ENCODE results near the gene DAB1. TPM values are rescaled to one million over a fixed set of nuclear protein-coding genes. Genes with fewer than 3 reads are reported as not detected.
A peak's percentile ranks its signal among the peaks of the same experiment; 100 is the strongest.

The DAB1 gene
- polyA plus RNA-seq, 6 donors from 2014 or later = 0.11 TPM; not detected in 5

GRCh38 chr1:57134803-57135202 lies 289.1 kb downstream of the DAB1 start:
- ATAC-seq (ENCODE audit: low read depth in 2 of 2) (no peak), DNase-seq (no peak)
- H3K4me3 Mint-ChIP-seq = no peak overlapping the region
- no peaks in the 10 kb centered on the region for H3K4me1 Mint-ChIP-seq
- H3K27me3 Mint-ChIP-seq = peaks cover 0 to 7% (median 0%) of the 10 kb centered on the region in 3 donors
- no peak overlapping the region for H3K27ac Mint-ChIP-seq
- peaks cover 0 to 3% (median 0%) of the 10 kb centered on the region in 7 donors for H3K9me3 Mint-ChIP-seq
- no peaks in the 10 kb centered on the region for H3K36me3 Mint-ChIP-seq

GRCh38 chr1:57133686-57134085 lies 290.2 kb downstream of the DAB1 start:
- H3K4me1 Mint-ChIP-seq = no peaks in the 10 kb centered on the region
- H3K9me3 Mint-ChIP-seq = peaks cover 0 to 3% (median 0%) of the 10 kb centered on the region in 7 donors
- H3K27ac Mint-ChIP-seq = no peak overlapping the region
- no peak overlapping the region for H3K4me3 Mint-ChIP-seq
- H3K27me3 Mint-ChIP-seq = peaks cover 0 to 4% (median 0%) of the 10 kb centered on the region in 3 donors
- ATAC-seq (ENCODE audit: low read depth in 2 of 2) = no peak
- no peaks in the 10 kb centered on the region for H3K36me3 Mint-ChIP-seq
- DNase-seq = no peak

GRCh38 chr1:57132993-57133622 lies 290.8 kb downstream of the DAB1 start:
- no peak for ATAC-seq (ENCODE audit: low read depth in 2 of 2)
- Mint-ChIP-seq H3K27me3 (no peaks in the 10 kb centered on the region), H3K4me1 (no peaks in the 10 kb centered on the region), H3K27ac (no peak overlapping the region), H3K36me3 (no peaks in the 10 kb centered on the region), H3K4me3 (no peak overlapping the region), H3K9me3 (peaks cover 0 to 3% (median 0%) of the 10 kb centered on the region in 7 donors)
- DNase-seq = no peak

- Mint-ChIP-seq H3K9me3 (peaks cover 0 to 5% (median 0%) of the 10 kb centered on the region in 7 donors), H3K4me1 (no peaks in the 10 kb centered on the region), H3K36me3 (no peaks in the 10 kb centered on the region), H3K27ac (no peak overlapping the region), H3K27me3 (no peaks in the 10 kb centered on the region), H3K4me3 (no peak overlapping the region)
- ATAC-seq (ENCODE audit: low read depth in 2 of 2) = no peak
- DNase-seq = no peak
Measured at GRCh38 chr1:57131701-57132394, 292.0 kb downstream of the DAB1 start.

GRCh38 chr1:57131257-57131656 lies 292.6 kb downstream of the DAB1 start:
- Mint-ChIP-seq H3K27me3 (no peaks in the 10 kb centered on the region), H3K27ac (no peak overlapping the region), H3K9me3 (peaks cover 0 to 5% (median 0%) of the 10 kb centered on the region in 7 donors), H3K4me1 (no peaks in the 10 kb centered on the region), H3K36me3 (no peaks in the 10 kb centered on the region), H3K4me3 (no peak overlapping the region)
- DNase-seq (no peak), ATAC-seq (ENCODE audit: low read depth in 2 of 2) (no peak)

- Mint-ChIP-seq H3K4me1 (no peaks in the 10 kb centered on the region), H3K9me3 (peaks cover 0 to 5% (median 0%) of the 10 kb centered on the region in 7 donors), H3K27ac (no peak overlapping the region), H3K27me3 (no peaks in the 10 kb centered on the region), H3K36me3 (no peaks in the 10 kb centered on the region), H3K4me3 (no peak overlapping the region)
- ATAC-seq (ENCODE audit: low read depth in 2 of 2) (no peak), DNase-seq (no peak)
Measured at GRCh38 chr1:57129865-57130264, 294.0 kb downstream of the DAB1 start.

- no peaks in the 10 kb centered on the region for H3K36me3 Mint-ChIP-seq
- no peak overlapping the region for H3K27ac Mint-ChIP-seq
- peak overlapping the region in 1 of 8 donors; percentile 18 for H3K4me3 Mint-ChIP-seq
- peaks cover 0 to 5% (median 0%) of the 10 kb centered on the region in 7 donors for H3K9me3 Mint-ChIP-seq
- no peaks in the 10 kb centered on the region for H3K4me1 Mint-ChIP-seq
- no peak for DNase-seq
- no peaks in the 10 kb centered on the region for H3K27me3 Mint-ChIP-seq
- no peak for ATAC-seq (ENCODE audit: low read depth in 2 of 2)
Measured at GRCh38 chr1:57127976-57128375, 295.9 kb downstream of the DAB1 start.

GRCh38 chr1:57124768-57125446 lies 299.0 kb downstream of the DAB1 start:
- Mint-ChIP-seq H3K36me3 (no peaks in the 10 kb centered on the region), H3K4me1 (no peaks in the 10 kb centered on the region), H3K4me3 (no peak overlapping the region), H3K9me3 (peaks cover 0 to 9% (median 0%) of the 10 kb centered on the region in 7 donors), H3K27ac (no peak overlapping the region), H3K27me3 (no peaks in the 10 kb centered on the region)
- no peak for DNase-seq
- no peak for ATAC-seq (ENCODE audit: low read depth in 2 of 2)

- H3K27ac Mint-ChIP-seq = no peak overlapping the region
- no peaks in the 10 kb centered on the region for H3K4me1 Mint-ChIP-seq
- no peak overlapping the region for H3K4me3 Mint-ChIP-seq
- peaks cover 0 to 9% (median 0%) of the 10 kb centered on the region in 7 donors for H3K9me3 Mint-ChIP-seq
- DNase-seq (no peak), ATAC-seq (ENCODE audit: low read depth in 2 of 2) (no peak)
- no peaks in the 10 kb centered on the region for H3K36me3 Mint-ChIP-seq
- no peaks in the 10 kb centered on the region for H3K27me3 Mint-ChIP-seq
Measured at GRCh38 chr1:57124170-57124569, 299.7 kb downstream of the DAB1 start.

- Mint-ChIP-seq H3K4me1 (no peaks in the 10 kb centered on the region), H3K9me3 (peaks cover 0 to 9% (median 2%) of the 10 kb centered on the region in 7 donors), H3K36me3 (no peaks in the 10 kb centered on the region), H3K4me3 (no peak overlapping the region), H3K27me3 (peaks cover 0 to 4% (median 0%) of the 10 kb centered on the region in 3 donors), H3K27ac (no peak overlapping the region)
- no peak for ATAC-seq (ENCODE audit: low read depth in 2 of 2)
- no peak for DNase-seq
Measured at GRCh38 chr1:57122031-57122430, 301.8 kb downstream of the DAB1 start.

GRCh38 chr1:57118948-57119603 lies 304.8 kb downstream of the DAB1 start:
- Mint-ChIP-seq H3K4me3 (no peak overlapping the region), H3K36me3 (no peaks in the 10 kb centered on the region), H3K4me1 (no peaks in the 10 kb centered on the region), H3K27ac (no peak overlapping the region), H3K27me3 (peaks cover 0 to 4% (median 0%) of the 10 kb centered on the region in 3 donors), H3K9me3 (peaks cover 0 to 5% (median 0%) of the 10 kb centered on the region in 7 donors)
- ATAC-seq (ENCODE audit: low read depth in 2 of 2) (no peak), DNase-seq (no peak)

- H3K4me3 Mint-ChIP-seq = no peak overlapping the region
- peaks cover 0 to 5% (median 0%) of the 10 kb centered on the region in 7 donors for H3K9me3 Mint-ChIP-seq
- ATAC-seq (ENCODE audit: low read depth in 2 of 2) (no peak), DNase-seq (no peak)
- H3K4me1 Mint-ChIP-seq = no peaks in the 10 kb centered on the region
- H3K36me3 Mint-ChIP-seq = no peaks in the 10 kb centered on the region
- H3K27me3 Mint-ChIP-seq = peaks cover 0 to 4% (median 0%) of the 10 kb centered on the region in 3 donors
- no peak overlapping the region for H3K27ac Mint-ChIP-seq
Measured at GRCh38 chr1:57117753-57118152, 306.1 kb downstream of the DAB1 start.

GRCh38 chr1:57116871-57117270 lies 307.0 kb downstream of the DAB1 start:
- no peak overlapping the region for H3K4me3 Mint-ChIP-seq
- no peaks in the 10 kb centered on the region for H3K4me1 Mint-ChIP-seq
- peaks cover 0 to 4% (median 0%) of the 10 kb centered on the region in 3 donors for H3K27me3 Mint-ChIP-seq
- no peak for ATAC-seq (ENCODE audit: low read depth in 2 of 2)
- H3K27ac Mint-ChIP-seq = no peak overlapping the region
- no peaks in the 10 kb centered on the region for H3K36me3 Mint-ChIP-seq
- DNase-seq = no peak
- H3K9me3 Mint-ChIP-seq = peaks cover 0 to 5% (median 0%) of the 10 kb centered on the region in 7 donors

All from naive B cell (primary cell).